Ishikawa (cell line): ENCODE results near the gene CDK16.
A peak's percentile ranks its signal among the peaks of the same experiment; 100 is the strongest.

Experiments
- CEBPB ChIP-seq: IDR thresholded peaks from 2 replicates; pipeline ENCODE4 v1.6.1; 2012
- EP300 ChIP-seq: IDR thresholded peaks from 2 replicates; pipeline ENCODE4 v1.6.1; 2012; ENCODE audit warnings: borderline replicate concordance
- RAD21 ChIP-seq: IDR thresholded peaks from 2 replicates; pipeline ENCODE4 v1.6.1; 2012; ENCODE audit warnings: low read depth
- TAF1 ChIP-seq: IDR thresholded peaks from 2 replicates; pipeline ENCODE4 v1.6.1; 2012; ENCODE audit warnings: low read depth, mild to moderate bottlenecking
- TEAD4 ChIP-seq: IDR thresholded peaks from 2 replicates; pipeline ENCODE4 v1.6.1; 2012
- TF ChIP-seq, protein P1 (sequence below): IDR thresholded peaks from 2 replicates; pipeline ENCODE4 v1.6.1; 2012; ENCODE audit warnings: low read depth, mild to moderate bottlenecking
- TF ChIP-seq, protein P2 (sequence below): IDR thresholded peaks from 2 replicates; pipeline ENCODE4 v1.6.1; 2012

DNA sequence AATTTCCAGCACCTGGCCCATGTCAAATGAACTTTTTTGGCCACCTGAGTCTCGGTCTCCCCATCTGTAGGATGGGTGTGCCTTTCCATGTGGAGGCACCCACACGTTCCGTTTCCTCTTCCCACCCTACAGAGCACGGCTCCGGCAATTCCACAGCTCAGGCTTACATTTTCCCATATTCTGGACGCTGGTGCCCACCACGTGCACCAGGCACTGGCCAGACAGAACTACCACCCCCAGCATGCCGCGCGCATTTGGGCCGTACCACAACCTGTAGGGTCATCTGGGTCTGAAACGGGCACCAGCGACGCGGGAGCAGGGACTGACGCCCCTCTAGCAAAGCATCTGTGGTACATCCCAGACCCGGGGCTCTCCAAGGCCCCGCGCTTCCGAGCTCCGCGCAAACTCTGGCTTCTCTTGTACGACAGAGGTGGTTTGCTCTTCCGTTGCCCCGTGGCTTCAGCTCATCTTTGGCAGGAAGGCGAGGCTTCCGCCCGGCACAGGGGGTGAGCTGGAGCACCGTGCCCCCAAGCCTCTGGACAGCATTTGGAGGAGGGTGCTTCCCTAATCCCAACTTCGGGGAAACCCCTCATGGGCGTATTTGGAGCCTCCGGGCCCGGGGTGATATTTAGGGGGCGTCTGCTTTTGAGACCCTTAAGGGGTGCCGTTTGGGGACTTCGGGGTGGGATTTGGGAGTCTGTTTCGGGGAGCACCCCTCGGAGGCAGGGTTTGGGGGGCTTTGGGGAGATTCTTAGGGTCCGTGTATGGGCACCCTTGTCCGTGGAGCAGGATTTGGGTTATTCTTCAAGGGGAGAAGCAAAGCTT is 27.8 kb upstream of the CDK16 start:
- TF ChIP-seq, protein P1, sequence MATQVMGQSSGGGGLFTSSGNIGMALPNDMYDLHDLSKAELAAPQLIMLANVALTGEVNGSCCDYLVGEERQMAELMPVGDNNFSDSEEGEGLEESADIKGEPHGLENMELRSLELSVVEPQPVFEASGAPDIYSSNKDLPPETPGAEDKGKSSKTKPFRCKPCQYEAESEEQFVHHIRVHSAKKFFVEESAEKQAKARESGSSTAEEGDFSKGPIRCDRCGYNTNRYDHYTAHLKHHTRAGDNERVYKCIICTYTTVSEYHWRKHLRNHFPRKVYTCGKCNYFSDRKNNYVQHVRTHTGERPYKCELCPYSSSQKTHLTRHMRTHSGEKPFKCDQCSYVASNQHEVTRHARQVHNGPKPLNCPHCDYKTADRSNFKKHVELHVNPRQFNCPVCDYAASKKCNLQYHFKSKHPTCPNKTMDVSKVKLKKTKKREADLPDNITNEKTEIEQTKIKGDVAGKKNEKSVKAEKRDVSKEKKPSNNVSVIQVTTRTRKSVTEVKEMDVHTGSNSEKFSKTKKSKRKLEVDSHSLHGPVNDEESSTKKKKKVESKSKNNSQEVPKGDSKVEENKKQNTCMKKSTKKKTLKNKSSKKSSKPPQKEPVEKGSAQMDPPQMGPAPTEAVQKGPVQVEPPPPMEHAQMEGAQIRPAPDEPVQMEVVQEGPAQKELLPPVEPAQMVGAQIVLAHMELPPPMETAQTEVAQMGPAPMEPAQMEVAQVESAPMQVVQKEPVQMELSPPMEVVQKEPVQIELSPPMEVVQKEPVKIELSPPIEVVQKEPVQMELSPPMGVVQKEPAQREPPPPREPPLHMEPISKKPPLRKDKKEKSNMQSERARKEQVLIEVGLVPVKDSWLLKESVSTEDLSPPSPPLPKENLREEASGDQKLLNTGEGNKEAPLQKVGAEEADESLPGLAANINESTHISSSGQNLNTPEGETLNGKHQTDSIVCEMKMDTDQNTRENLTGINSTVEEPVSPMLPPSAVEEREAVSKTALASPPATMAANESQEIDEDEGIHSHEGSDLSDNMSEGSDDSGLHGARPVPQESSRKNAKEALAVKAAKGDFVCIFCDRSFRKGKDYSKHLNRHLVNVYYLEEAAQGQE = no peak
- TF ChIP-seq EP300 (peak; percentile 46; the same call in 1 of the 2 replicates), TEAD4 (no peak), CEBPB (no peak), RAD21 (no peak), TAF1 (no peak)
- TF ChIP-seq, protein P2, sequence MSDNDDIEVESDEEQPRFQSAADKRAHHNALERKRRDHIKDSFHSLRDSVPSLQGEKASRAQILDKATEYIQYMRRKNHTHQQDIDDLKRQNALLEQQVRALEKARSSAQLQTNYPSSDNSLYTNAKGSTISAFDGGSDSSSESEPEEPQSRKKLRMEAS = peak; percentile 96
